ENCODE data around the gene EPHA4.

EPHA4 gene

GRCh38 chr2:221494556-221494955, 77.5 kb downstream of the EPHA4 start:
- CTCF ChIA-PET: no interaction called here
- DNase-seq (ENCODE audit: low read depth, low spot score): no peak

GRCh38 chr2:221493391-221493790, 78.7 kb downstream of the EPHA4 start:
- no peak for TF ChIP-seq CTCF (IDR thresholded peaks at IDR 0.05; ENCODE audit: insufficient read depth, low read length, missing control alignments)
- no peak for DNase-seq (ENCODE audit: low read depth, low spot score)
- no peak overlapping the region for H3K4me3 ChIP-seq (ENCODE audit: low read depth, low read length)
- POLR2A ChIA-PET: no interaction called here
- CTCF ChIA-PET: no interaction called here

More at GRCh38 chr2:221494556-221494955, 77.5 kb downstream of the EPHA4 start:
- POLR2A ChIA-PET: no interaction called here
- H3K4me3 ChIP-seq (ENCODE audit: low read depth, low read length): no peak overlapping the region
- no peak for TF ChIP-seq CTCF (IDR thresholded peaks at IDR 0.05; ENCODE audit: insufficient read depth, low read length, missing control alignments)

GRCh38 chr2:221492636-221493035, 79.5 kb downstream of the EPHA4 start:
- H3K4me3 ChIP-seq (ENCODE audit: low read depth, low read length): no peak overlapping the region
- CTCF ChIA-PET: no interaction called here
- DNase-seq (ENCODE audit: low read depth, low spot score): no peak
- TF ChIP-seq CTCF (IDR thresholded peaks at IDR 0.05; ENCODE audit: insufficient read depth, low read length, missing control alignments): no peak
- POLR2A ChIA-PET: interaction anchor here (1.3 kb wide), 1 partner anchor 49 kb away, joined by 3 read pairs; no protein-coding TSS in a partner anchor

GRCh38 chr2:221490506-221491060, 81.5 kb downstream of the EPHA4 start:
- DNase-seq (ENCODE audit: low read depth, low spot score): no peak
- no peak for TF ChIP-seq CTCF (IDR thresholded peaks at IDR 0.05; ENCODE audit: insufficient read depth, low read length, missing control alignments)
- POLR2A ChIA-PET: no interaction called here
- no peak overlapping the region for H3K4me3 ChIP-seq (ENCODE audit: low read depth, low read length)
- CTCF ChIA-PET: no interaction called here

GRCh38 chr2:221488136-221488807, 83.8 kb downstream of the EPHA4 start:
- no peak for TF ChIP-seq CTCF (IDR thresholded peaks at IDR 0.05; ENCODE audit: insufficient read depth, low read length, missing control alignments)
- H3K4me3 ChIP-seq (ENCODE audit: low read depth, low read length): no peak overlapping the region
- ChIA-PET POLR2A (no interaction called here), CTCF (no interaction called here)
- no peak for DNase-seq (ENCODE audit: low read depth, low spot score)

GRCh38 chr2:221486106-221486505, 86.0 kb downstream of the EPHA4 start:
- no peak for TF ChIP-seq CTCF (IDR thresholded peaks at IDR 0.05; ENCODE audit: insufficient read depth, low read length, missing control alignments)
- POLR2A ChIA-PET: no interaction called here
- CTCF ChIA-PET: no interaction called here
- no peak for DNase-seq (ENCODE audit: low read depth, low spot score)
- no peak overlapping the region for H3K4me3 ChIP-seq (ENCODE audit: low read depth, low read length)
